IPS-18c (cell line): ENCODE data around the gene CCDC200.

ENCODE experiments used
- H3K4me3 ChIP-seq: 2 replicates; pipeline ENCODE4 v1.7.0; 2013; ENCODE audit warnings: low read depth, mild to moderate bottlenecking, low read length, moderate library complexity; ENCODE audit not compliant: insufficient read depth
- H3K9me3 ChIP-seq: one replicate; pipeline ENCODE4 v1.6.1; 2013; ENCODE audit warnings: mild to moderate bottlenecking, low read length, moderate library complexity; ENCODE audit not compliant: control insufficient read depth, insufficient read depth

The CCDC200 gene

GRCh38 chr17:43175213-43176118, 53.0 kb downstream of the CCDC200 start:
- Histone ChIP-seq H3K4me3 (no peak overlapping the region), H3K9me3 (no peaks in the 10 kb centered on the region)

- H3K4me3 ChIP-seq = peak overlapping the region; percentile 97
- H3K9me3 ChIP-seq = no peaks in the 10 kb centered on the region
Measured at GRCh38 chr17:43171586-43172487, 56.6 kb downstream of the CCDC200 start.
